H1 (cell line): ENCODE results near the gene SERINC1. TPM values are rescaled to one million over a fixed set of nuclear protein-coding genes. Genes with fewer than 3 reads are reported as not detected.

ENCODE experiments used
- CBX5 ChIP-seq: fragments of 300-800, 300-1000 bp; sonication (generic); IDR thresholded peaks from 2 replicates; pipeline ENCODE4 v1.7.1; 2016; ENCODE audit warnings: antibody characterized with exemption, low read length, low read depth
- CBX8 ChIP-seq: fragments of 300-800, 300-1000 bp; sonication (generic); IDR thresholded peaks from 2 replicates; pipeline ENCODE4 v1.7.1; 2016; ENCODE audit warnings: low read depth, low read length, borderline replicate concordance
- CHD2 ChIP-seq: IDR thresholded peaks from 2 replicates; pipeline ENCODE4 v1.6.1; 2012; ENCODE audit warnings: low read length, improper control_type of control experiment
- GABPA ChIP-seq: IDR thresholded peaks from 2 replicates; pipeline ENCODE4 v1.6.1; 2011; ENCODE audit warnings: mild to moderate bottlenecking, low read length, moderate library complexity, borderline replicate concordance; ENCODE audit not compliant: insufficient read depth
- JUND ChIP-seq: IDR thresholded peaks from 2 replicates; pipeline ENCODE4 v1.6.1; 2011; ENCODE audit warnings: mild to moderate bottlenecking, improper control_type of control experiment, low read length
- KDM4A ChIP-seq: IDR thresholded peaks from one replicate; pipeline ENCODE4 v1.7.1; 2012; ENCODE audit warnings: low read depth, mild to moderate bottlenecking, moderate library complexity, low read length, inconsistent platforms; ENCODE audit not compliant: severe bottlenecking
- NANOG ChIP-seq: IDR thresholded peaks from 2 replicates; pipeline ENCODE4 v1.6.1; 2011; ENCODE audit warnings: low read length, low read depth, mild to moderate bottlenecking, inconsistent platforms; ENCODE audit not compliant: insufficient read depth, poor library complexity, severe bottlenecking
- RNF2 ChIP-seq: fragments of 200-900, 300-1000 bp; sonication (generic); IDR thresholded peaks from 2 replicates; pipeline ENCODE4 v1.7.1; 2016; ENCODE audit warnings: borderline replicate concordance, low read depth, mild to moderate bottlenecking, antibody characterized with exemption, low read length; ENCODE audit not compliant: poor library complexity, severe bottlenecking; ENCODE audit errors: missing control alignments
- SIRT6 ChIP-seq: IDR thresholded peaks from one replicate; pipeline ENCODE4 v1.7.1; 2012; ENCODE audit warnings: low read length, inconsistent platforms
- polyA plus RNA-seq, 7 experiments: library from polyadenylated mRNA; depleted of rRNA in 3 of 7; stranded (reverse) in 5 of 7; unstranded in 2 of 7; fragments of >200 nt in 5 of 7; fragments of 200-250 nt in 2 of 7; gene quantifications; 1 replicate in 5 of 7; 2 replicates in 1 of 7; 4 replicates in 1 of 7; pipeline versions ENCODE4 v1.2.1 to v1.2.3, GENCODE V29; 2011 to 2013; ENCODE audit warnings: missing spikeins in 2 of 7, mixed read lengths in 2 of 7
- total RNA-seq: library from RNA; stranded (reverse); fragmentation: NEBNext Ultra II Directional; extraction: Animal tissue kit (Norgen Biotek cat#: 25700); gene quantifications from 2 replicates; pipeline ENCODE4 v1.2.1, GENCODE V29; 2021
- TF ChIP-seq, protein P1 (sequence below): fragments of 300-600 bp; sonication (generic); IDR thresholded peaks from 2 replicates; pipeline ENCODE4 v1.7.1; 2012; ENCODE audit warnings: low read length, moderate library complexity, mild to moderate bottlenecking, inconsistent platforms; ENCODE audit not compliant: insufficient replicate concordance
- TF ChIP-seq, protein P2 (sequence below): IDR thresholded peaks from 2 replicates; pipeline ENCODE4 v1.6.1; 2012; ENCODE audit warnings: inconsistent platforms

The SERINC1 gene
- total and polyA plus RNA-seq, 2 of the 8 experiments (the other 6 are each of a cell fraction or from before 2014, with no cell fraction given), result 15.4 to 38.6 TPM

DNA sequence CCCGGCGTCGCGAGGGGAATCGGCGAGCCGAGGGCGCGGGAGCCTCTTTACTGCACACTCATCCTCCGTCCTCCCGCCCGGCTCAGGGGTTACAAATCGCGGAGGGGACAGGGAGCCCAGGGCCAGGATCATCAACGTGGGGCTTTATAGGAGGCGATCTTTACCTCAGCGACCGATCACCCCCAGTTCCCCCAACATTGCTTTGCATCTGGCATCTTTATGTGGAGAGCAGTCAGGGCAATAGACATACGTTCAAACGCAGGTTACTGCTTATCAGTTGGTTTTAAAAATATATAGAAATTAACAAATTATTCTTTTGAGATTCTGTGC lies 71.5 kb downstream of the SERINC1 start (continued):
- TF ChIP-seq, protein P1, sequence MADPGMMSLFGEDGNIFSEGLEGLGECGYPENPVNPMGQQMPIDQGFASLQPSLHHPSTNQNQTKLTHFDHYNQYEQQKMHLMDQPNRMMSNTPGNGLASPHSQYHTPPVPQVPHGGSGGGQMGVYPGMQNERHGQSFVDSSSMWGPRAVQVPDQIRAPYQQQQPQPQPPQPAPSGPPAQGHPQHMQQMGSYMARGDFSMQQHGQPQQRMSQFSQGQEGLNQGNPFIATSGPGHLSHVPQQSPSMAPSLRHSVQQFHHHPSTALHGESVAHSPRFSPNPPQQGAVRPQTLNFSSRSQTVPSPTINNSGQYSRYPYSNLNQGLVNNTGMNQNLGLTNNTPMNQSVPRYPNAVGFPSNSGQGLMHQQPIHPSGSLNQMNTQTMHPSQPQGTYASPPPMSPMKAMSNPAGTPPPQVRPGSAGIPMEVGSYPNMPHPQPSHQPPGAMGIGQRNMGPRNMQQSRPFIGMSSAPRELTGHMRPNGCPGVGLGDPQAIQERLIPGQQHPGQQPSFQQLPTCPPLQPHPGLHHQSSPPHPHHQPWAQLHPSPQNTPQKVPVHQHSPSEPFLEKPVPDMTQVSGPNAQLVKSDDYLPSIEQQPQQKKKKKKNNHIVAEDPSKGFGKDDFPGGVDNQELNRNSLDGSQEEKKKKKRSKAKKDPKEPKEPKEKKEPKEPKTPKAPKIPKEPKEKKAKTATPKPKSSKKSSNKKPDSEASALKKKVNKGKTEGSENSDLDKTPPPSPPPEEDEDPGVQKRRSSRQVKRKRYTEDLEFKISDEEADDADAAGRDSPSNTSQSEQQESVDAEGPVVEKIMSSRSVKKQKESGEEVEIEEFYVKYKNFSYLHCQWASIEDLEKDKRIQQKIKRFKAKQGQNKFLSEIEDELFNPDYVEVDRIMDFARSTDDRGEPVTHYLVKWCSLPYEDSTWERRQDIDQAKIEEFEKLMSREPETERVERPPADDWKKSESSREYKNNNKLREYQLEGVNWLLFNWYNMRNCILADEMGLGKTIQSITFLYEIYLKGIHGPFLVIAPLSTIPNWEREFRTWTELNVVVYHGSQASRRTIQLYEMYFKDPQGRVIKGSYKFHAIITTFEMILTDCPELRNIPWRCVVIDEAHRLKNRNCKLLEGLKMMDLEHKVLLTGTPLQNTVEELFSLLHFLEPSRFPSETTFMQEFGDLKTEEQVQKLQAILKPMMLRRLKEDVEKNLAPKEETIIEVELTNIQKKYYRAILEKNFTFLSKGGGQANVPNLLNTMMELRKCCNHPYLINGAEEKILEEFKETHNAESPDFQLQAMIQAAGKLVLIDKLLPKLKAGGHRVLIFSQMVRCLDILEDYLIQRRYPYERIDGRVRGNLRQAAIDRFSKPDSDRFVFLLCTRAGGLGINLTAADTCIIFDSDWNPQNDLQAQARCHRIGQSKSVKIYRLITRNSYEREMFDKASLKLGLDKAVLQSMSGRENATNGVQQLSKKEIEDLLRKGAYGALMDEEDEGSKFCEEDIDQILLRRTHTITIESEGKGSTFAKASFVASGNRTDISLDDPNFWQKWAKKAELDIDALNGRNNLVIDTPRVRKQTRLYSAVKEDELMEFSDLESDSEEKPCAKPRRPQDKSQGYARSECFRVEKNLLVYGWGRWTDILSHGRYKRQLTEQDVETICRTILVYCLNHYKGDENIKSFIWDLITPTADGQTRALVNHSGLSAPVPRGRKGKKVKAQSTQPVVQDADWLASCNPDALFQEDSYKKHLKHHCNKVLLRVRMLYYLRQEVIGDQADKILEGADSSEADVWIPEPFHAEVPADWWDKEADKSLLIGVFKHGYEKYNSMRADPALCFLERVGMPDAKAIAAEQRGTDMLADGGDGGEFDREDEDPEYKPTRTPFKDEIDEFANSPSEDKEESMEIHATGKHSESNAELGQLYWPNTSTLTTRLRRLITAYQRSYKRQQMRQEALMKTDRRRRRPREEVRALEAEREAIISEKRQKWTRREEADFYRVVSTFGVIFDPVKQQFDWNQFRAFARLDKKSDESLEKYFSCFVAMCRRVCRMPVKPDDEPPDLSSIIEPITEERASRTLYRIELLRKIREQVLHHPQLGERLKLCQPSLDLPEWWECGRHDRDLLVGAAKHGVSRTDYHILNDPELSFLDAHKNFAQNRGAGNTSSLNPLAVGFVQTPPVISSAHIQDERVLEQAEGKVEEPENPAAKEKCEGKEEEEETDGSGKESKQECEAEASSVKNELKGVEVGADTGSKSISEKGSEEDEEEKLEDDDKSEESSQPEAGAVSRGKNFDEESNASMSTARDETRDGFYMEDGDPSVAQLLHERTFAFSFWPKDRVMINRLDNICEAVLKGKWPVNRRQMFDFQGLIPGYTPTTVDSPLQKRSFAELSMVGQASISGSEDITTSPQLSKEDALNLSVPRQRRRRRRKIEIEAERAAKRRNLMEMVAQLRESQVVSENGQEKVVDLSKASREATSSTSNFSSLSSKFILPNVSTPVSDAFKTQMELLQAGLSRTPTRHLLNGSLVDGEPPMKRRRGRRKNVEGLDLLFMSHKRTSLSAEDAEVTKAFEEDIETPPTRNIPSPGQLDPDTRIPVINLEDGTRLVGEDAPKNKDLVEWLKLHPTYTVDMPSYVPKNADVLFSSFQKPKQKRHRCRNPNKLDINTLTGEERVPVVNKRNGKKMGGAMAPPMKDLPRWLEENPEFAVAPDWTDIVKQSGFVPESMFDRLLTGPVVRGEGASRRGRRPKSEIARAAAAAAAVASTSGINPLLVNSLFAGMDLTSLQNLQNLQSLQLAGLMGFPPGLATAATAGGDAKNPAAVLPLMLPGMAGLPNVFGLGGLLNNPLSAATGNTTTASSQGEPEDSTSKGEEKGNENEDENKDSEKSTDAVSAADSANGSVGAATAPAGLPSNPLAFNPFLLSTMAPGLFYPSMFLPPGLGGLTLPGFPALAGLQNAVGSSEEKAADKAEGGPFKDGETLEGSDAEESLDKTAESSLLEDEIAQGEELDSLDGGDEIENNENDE, result no peak
- no peak for TF ChIP-seq GABPA
- no peak for TF ChIP-seq JUND
- no peak for TF ChIP-seq SIRT6
- no peak for TF ChIP-seq CBX5
- TF ChIP-seq NANOG, result no peak
- peak; percentile 58 for TF ChIP-seq KDM4A
- TF ChIP-seq RNF2, result no peak
- no peak for TF ChIP-seq CHD2
- TF ChIP-seq, protein P2, sequence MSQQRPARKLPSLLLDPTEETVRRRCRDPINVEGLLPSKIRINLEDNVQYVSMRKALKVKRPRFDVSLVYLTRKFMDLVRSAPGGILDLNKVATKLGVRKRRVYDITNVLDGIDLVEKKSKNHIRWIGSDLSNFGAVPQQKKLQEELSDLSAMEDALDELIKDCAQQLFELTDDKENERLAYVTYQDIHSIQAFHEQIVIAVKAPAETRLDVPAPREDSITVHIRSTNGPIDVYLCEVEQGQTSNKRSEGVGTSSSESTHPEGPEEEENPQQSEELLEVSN, result no peak
- no peak for TF ChIP-seq CBX8
